ENCODE data around the gene RREB1. TPM values are rescaled to one million over a fixed set of nuclear protein-coding genes. Genes with fewer than 3 reads are reported as not detected.
A peak's percentile ranks its signal among the peaks of the same experiment; 100 is the strongest.

Gene RREB1
- total RNA-seq, 1 donor from 2014 or later: 94.5 TPM

DNA sequence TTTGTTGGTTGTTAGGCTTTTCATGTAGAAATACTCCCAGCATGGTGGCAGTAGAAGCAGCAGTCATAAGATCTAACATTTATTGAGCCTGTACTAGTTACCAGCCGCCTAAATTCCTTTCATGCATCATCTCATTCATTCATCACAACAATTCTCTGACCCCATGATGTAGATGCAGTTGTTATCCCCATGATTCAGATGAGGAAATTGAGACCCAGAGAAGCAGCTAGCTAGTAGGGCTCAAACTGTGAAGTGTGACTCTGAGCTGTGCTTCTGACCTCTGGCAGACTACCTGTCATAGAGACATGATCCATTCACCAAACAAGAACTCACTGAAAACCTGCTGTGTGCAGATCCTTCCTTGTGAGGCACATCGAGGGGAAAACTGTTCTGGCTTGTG, 16.9 kb downstream of the RREB1 start:
- no peak for DNase-seq (ENCODE audit: low spot score)

DNA sequence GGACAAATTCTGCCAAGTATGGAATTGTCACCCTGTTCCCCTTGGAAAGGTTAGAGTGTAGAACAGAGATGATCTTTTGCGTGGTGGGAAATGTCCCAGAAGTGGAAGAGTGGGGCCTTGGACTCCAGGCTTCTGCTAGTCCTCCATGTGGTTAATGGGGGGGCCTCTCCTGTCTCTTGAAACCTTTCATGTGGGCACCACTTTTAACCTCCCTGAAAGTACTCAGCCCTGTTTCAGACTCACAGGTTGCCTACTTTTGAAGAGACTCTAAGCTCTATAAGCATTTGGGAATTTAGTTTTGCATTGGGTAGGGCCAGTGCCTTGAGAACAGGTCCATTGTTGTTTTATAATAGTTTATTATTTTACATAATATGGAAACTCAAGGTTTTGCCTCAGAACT, 17.5 kb downstream of the RREB1 start:
- no peak for DNase-seq (ENCODE audit: low spot score)

DNA sequence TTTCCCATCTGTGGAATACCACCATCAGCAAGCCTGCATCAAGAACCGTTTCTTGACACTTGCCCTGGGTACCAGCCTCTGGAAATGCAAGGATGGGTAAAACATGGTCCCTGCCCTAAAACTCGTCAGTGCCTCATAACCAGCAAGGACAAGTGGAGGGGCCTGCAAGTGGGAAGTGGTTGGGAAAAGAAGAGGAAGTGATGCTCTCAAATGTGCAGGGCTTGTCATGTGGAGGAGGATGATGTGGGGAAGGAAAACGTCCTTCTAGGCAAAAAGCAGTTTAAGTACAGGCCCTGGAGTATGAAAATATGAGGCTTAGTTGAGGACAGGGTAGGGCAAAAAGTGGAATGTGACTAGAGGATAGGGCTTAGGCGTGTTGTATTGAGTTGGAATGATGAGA, 19.0 kb downstream of the RREB1 start:
- DNase-seq (ENCODE audit: low spot score): no peak

DNA sequence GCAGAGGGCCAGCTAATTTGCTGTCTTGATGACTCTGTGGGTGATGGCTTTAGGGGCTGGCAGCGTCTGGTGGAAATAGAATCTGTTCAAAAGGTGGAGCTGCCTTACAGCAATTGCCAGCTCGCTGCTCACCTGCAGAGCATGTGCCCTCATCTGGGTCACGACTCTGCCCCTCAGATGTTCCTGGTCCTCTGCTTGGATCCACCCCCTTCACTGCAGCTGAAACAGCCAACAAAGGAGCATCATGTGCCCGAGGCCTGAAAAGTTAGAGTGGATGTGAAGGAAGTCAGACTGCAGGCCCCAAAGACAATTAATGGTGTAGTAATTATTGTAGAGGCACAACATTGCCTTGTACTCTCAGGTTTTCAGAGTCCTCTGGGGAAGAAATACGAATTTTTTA, 19.9 kb downstream of the RREB1 start:
- no peak for DNase-seq (ENCODE audit: low spot score)

DNA sequence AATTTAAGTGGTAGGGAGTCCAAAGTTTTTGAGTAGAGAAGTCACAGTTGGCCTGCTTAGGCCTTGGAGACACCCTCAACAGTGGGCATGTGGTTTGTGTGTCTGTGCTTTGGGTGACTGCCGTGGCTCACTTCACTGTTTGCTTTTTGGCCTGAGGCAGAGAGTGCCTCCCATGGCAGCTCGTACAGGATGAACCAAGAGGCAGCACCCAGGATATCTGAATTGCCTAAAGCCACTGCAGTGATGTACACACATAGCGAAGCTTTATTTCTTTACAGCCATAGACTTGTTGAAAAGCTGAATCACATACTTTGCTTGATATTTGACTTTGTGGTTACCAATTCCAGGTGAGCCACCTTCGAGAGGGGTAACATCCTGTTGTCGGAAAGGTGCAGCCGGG, 21.6 kb downstream of the RREB1 start:
- no peak for DNase-seq (ENCODE audit: low spot score)

DNA sequence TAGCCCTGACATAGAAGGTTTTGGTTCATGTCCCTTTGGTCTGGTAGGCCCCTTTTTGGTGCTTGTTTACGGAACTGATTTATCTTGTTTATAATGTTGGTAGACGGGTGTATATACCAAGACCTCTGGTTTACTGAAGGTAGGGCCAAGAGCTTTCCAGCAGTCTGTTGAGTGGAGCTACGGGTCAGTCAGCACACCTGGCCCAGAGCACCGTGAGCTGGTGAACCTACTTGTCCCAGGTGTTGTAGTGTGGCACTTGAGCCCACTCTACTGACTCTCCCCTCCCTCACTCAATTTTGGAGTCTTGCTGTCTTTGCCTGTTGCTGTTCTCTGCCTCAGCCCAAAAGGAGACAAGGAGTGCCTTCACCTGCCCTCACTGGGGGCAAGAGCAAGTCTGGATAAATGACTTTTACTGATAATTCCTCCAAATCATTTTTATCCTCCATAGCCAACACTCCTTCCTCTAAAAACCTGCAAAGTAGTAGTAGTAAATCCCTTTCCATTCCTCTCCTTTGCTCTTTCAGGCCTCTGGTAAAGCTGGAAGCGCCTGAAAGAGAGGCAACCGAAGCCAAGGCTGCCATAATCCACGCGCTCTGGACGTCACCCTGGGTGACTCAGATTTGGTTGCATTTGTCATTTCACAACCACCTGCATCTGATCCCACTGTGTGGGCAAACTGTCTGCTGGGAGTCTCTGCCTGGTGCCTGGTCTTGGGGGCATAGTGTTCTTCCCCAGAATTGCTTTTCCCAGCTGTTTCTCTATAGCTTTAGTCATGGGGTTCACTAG, 22.2 kb downstream of the RREB1 start:
- no peak for DNase-seq (ENCODE audit: low spot score)

DNA sequence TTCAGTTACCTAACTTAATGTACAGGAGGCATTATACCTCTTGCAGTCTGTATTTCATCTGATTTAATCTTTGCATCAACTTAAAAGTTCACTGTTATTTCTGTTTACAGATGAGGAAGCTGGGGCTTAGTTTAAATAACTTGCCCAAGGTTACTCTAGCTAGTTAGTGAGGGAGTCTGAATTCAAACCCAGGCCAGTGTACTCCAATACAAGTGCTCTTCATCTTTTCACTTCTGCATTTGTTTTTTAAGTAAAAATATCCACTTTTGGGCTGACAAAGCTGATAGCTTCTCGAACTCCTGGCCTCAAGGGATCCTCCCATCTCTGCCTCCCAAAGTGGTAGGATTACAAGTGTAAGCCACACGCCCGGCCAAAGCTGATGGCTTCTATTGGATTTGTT, 23.6 kb downstream of the RREB1 start:
- no peak for DNase-seq (ENCODE audit: low spot score)

DNA sequence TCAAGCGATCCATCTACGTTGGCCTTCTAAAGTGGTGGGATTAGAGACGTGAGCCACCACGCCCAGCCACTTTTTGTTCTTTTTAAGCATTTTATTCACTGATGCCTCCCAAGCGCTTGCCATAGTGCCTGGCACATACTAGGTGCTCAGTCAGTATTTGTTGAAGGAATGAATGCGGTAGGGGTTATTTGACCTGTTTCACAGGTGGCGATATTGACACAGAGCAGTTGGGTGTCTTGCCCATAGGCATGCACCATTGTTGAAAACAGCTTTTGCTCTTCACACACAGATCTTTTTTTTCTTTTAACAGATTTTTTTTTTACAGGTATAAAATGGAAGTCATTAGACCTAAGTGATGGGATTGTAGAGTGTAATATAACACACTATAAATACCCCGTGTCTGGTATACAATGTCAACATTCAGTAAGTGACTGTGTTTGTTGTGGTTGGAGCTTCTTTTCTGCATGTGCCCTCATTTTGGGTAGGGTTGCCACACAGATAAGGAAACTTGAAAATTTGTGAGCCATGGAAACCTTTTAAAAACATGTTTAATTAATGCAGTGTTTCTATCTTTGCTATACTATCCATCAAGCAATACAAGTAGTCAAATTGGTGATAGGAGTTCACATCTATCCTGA, 24.8 kb downstream of the RREB1 start:
- no peak for DNase-seq (ENCODE audit: low spot score)

DNA sequence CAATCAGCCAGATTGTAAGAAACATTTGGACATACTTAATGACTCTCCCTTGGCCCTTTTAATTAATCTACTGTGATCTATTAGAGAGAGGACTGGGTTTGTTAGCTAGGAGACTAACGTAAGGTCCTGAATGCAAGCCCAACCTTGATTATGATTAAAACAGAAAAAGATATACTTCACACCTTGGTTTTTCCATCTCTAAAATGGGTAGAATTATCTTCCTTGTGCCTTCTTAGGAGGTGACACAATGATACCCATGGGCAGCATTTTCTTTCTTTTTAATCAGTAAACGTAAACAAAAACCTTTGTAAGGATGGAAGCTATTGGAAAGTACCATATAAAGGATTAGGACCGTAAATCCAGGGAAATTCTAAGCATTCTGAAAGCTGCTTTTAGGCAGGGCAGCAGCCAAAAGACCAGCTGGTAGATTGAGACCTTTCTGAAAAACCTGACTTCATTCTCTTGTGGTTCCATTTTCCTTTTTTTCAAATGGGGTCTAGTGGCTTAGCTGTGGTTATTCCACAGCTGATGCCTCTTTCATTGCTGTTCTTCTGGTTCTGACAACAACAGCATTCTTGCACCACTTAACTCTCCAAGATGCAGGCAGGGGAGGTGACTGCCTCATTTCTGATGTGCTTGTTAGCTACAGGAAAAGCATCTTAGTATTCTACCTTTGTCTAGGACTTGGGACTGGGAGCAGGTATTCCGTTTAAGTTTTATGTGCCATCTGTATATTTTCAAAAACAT, 27.4 kb downstream of the RREB1 start:
- DNase-seq (ENCODE audit: low spot score): no peak

DNA sequence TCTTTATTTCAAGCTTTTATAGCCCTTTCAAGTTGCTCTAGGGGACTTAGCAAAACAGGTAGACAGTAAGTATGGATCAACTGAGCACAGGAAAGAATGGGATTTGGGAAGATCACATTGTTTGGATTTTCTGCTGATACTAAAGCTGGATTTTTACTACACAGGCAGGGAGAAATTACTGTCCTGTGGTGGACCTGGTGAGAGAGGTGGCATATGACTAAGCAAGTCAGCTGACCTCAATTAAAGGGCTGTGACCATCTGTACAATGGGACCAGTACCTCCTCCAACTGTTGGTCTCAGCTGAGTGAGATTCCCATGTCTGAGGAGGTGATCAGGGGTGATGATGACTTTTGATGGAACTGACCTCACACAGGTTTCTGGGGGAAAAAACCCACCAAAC, 28.0 kb downstream of the RREB1 start:
- no peak for DNase-seq (ENCODE audit: low spot score)

DNA sequence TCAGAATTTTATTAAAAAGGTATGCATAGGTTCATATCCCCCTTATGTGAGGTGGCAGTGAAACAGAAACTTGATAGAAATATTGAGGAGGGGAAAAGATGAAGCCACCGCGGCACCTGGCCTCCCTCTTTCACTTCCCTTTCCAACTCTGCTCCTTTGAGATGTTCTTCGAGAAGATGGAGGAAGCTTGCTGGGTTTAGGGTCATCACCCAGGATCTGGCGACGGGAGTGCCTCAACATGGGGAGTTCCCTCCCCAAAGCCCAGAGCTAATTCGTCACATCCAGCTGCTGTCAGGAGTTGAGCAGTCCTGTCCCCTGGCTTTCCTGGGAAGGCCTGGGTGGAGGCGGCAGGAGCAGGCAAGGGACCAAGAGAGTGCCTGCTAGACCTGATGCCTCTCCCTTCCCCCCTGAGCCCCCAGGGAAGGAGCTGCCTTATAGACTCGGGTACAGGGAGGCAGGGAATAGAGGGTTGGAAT, 29.1 kb downstream of the RREB1 start:
- no peak for DNase-seq (ENCODE audit: low spot score)

DNA sequence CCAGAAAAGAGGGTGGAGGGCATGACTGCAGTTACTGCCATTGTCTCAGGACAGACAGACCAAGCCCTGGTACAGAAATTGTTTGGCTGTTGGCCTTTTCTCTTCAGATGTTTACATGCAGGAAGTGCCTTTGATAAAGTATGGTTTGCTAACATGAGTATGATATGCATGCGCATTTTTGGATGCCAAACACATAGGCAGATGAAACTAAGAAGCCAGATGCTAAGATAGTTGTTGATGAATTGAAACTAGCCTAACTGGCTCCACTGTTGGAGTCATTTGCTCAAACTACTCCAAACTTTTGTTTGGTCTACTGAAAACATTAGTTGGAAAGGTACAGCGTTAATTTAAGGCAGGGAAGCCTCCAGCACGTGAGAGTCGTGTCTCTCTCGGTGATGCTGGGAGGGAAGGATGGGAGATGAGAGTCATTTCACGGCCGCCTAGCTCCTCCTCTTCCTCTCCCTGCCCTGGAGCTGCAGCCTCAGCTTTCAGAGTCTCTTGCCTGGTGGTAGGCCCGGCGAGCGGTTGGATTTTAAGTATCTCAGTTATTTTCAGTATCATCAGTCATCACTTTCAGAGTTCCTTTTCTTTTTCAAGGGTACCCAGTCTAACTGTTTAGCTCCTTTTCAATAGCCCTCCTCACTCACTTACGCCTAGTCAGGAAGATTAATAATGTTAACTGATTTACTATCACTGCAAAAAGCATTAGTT, 29.7 kb downstream of the RREB1 start:
- no peak for DNase-seq (ENCODE audit: low spot score)

DNA sequence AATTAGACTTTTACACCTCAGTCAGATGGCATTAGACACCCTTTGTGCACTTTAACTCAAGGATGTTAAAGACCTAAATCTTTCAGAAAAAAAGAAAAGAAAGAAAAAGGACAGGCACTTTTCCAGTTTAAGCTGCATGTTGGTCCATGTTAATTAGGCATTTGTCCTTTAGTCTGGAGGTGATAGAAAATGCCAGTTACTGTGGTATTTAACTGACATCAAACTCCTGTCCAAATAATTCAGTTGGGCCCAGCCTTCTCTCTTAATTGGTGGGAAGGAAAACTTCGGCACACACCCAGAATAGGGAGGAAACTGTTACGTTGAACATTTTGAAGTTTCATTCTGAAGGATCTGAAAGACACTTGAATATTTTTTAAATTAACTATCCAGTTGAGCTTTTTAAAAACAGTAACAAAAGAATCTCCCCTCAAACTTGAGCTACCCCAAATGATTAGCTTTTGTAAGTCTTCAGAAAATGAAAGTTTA, 30.3 kb downstream of the RREB1 start:
- no peak for DNase-seq (ENCODE audit: low spot score)

DNA sequence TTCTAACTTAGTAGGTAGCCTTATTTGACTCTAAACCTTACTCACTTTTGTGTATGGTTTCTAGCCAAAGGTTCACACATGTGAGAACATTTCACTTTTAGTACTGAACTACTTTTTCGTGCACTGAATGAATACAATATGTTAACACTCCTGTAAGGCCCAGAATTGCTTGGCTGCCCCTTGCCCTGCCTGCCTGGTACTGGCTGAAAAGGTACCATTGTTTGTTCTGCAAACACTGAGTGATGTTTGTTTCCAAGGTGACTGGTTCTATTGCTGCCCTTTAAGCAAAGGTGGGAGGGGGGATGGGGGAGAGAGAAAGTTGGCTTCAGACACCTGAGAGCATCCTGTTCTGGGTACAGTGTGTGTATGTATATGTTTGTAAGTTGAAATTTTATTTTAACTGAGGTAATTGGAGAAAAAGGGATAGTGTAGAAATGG, 31.2 kb downstream of the RREB1 start:
- DNase-seq (ENCODE audit: low spot score): no peak

DNA sequence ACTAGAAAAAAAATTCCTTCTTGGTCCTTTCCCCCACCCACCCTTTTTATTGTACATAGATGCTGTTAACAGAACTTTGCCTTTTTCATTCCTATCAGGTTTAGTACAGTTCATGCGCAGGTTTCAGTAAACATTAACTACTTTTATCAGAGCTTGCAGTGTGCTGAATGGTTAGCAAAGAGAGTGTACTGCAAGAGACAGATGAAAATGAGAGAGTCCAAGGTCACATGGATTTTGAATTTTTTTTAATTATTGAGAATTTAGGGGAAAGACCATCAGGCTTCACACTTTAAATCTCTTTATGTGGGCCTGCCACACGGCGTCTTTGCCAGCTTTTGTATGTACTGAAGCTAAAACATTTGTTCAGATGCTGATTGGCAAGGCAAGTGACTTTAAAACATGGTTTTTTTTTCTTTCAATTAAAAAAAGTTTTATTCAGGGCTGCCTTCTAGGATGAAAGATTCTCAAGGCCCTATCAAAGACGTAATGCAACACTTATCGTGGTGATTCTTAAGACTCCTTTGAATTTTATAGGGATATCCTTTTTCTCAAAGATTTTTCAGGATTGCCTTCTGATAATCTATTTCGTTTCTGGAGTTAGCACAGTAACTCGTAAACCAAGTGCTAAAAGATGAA, 32.2 kb downstream of the RREB1 start:
- no peak for DNase-seq (ENCODE audit: low spot score)

DNA sequence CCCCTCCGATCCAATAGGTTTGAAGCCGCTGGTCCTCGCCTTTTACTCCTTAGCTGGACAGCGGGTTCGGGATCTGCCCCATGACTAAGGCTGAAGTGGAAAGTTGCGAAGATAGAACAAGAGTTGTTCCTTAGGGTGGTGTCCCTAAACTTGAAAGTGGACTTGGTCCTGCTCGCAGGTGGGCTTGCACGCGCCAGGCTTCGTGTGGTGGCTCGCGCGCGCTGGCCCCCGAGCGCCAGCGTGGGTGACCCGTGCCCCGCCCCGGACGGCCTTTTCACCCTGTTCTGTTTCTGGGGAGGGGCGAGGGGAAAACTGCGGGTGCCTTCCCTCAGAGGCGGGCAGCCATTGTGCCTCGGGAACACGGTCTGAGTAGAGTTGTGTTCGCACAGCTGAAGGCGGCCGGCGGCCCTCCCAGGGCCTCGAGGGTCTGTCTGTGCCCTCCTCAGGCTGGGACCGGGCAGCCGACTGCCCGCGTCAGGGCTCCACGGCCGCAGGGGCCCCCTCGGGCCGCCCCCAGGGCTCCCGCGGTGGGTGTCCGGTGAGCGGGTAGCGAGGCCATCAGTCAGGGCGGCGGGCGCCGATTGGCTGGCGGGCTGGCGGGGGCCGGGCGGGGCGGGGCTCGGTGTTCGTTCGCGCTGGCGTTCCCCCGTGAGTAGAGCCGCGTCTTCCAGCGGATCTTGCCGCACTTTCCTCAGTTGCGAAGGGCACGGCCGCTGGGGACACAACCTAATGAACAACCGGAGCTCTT, 33.0 kb downstream of the RREB1 start:
- DNase-seq (ENCODE audit: low spot score): peak; percentile 96

DNA sequence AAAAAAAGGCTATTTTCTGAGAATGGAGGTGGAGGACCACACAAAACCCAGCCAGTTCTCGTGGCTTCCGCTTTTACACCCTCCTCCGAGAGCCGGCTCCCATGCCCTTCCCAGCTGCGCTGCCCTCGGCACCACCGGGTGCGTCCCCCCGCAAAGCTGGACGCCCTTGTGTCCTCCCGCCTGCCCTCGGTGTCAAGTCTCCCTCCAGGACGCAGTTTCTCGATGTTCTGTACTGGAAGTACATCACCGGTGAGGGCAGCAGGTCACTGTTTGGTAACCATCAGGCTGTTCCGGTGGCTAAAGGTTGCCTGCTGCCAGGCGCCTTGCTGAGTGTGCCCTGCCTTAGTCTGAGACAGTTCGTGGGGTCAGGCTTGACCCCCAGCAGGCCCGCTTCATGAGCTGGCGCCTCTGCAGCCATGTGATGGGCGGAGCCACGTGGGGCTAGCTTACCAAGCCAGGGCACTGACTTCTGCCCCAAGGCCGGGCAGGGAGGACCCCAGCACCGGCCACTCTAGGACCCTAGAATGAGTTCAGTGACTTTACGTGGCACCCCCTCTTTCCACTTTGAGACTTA, 34.6 kb downstream of the RREB1 start:
- no peak for DNase-seq (ENCODE audit: low spot score)

DNA sequence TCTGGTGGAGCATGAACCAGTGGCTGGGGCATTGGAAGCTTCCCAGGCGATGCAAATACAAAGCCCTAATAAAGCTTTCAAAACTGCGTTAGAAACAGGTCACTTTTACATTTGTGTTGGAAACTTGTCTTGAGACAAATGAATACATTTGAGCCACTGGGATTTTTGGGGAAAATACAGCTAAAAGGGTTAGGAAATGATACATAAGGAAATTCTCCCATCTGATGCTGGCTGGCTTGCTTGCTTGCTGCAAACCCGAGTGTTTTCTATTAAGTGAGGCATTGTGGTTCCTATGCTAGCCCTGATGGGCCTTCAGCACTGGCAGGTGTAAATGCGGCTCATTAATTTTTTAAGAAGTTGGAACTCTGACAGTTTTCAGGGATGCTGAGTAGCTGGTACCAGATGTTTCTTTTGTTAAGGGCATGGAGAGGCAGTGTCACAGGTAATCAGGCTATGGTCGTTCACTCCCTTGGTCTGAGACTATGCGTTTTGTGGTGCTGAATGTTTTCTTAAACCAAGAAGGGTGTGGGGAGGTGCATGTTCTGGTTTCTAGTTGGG, 35.2 kb downstream of the RREB1 start:
- DNase-seq (ENCODE audit: low spot score): no peak

DNA sequence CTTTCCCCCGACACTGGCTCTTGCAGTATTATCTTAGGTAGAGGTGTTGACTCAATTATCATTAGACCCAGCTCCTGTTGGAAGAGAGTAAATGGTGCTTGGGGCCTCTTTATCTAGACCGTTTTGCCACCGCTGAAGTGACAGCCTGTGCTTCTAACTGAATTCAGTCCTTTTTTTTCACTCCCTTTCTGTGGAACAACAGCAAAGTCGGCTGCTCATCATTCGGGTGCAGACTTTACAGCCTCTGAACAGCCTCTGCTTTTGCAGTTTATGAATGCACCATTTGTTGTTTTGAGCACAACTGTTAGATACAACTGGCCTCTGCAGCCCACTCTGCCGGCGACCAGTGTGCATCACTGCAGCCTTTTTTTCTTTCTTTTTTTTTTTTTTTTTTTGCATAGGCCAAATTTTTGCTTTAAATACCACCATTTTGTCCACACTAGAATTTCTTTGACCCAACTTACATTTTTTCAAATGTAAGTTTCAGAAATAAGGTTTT, 35.8 kb downstream of the RREB1 start:
- DNase-seq (ENCODE audit: low spot score): no peak

Data from mesenteric fat pad (tissue), 1 donor.